Uterus (tissue), 4 donors: ENCODE results near the gene WDR72. TPM values are rescaled to one million over a fixed set of nuclear protein-coding genes. Genes with fewer than 3 reads are reported as not detected.

Experiments used
- DNase-seq, 2 donors: peaks; one replicate each; pipeline ENCODE4 v3.0.0-alpha.2; 2019 to 2020
- H3K27ac ChIP-seq, 2 donors: fragments of 200-600 bp; sonication (generic); 1 replicate in 1 of 2; 2 replicates in 1 of 2; pipeline ENCODE4 v1.5.1; 2016 to 2018
- H3K27me3 ChIP-seq, 2 donors: fragments of 200-600 bp; sonication (generic); one replicate each; pipeline ENCODE4 v1.5.1; 2018 to 2019; ENCODE audit warnings: control low read depth in 1 of 2
- H3K36me3 ChIP-seq, 2 donors: fragments of 200-600 bp; sonication (generic); one replicate each; pipeline ENCODE4 v1.5.1; 2019; ENCODE audit warnings: control low read depth in 1 of 2
- H3K4me1 ChIP-seq, 2 donors: fragments of 200-600 bp; sonication (generic); one replicate each; pipeline ENCODE4 v1.5.1; 2018 to 2019; ENCODE audit warnings: control low read depth in 1 of 2
- H3K4me3 ChIP-seq, 2 donors: fragments of 200-600 bp; sonication (generic); 1 replicate in 1 of 2; 2 replicates in 1 of 2; pipeline ENCODE4 v1.5.1; 2018 to 2019; ENCODE audit warnings: mild to moderate bottlenecking in 1 of 2
- H3K9me3 ChIP-seq, 2 donors: fragments of 200-600 bp; sonication (generic); one replicate each; pipeline ENCODE4 v1.5.1; 2019; ENCODE audit warnings: control low read depth in 1 of 2
- CTCF ChIP-seq, 4 experiments: fragments of 200-600 bp in 2 of 4; fragments of 450-650 bp in 2 of 4; sonication (generic) in 2 of 4; IDR thresholded peaks; one replicate each; pipeline ENCODE4 v1.5.1; 2016 to 2019; ENCODE audit warnings: antibody characterized with exemption in 4 of 4, mild to moderate bottlenecking in 2 of 4, moderate library complexity in 1 of 4
- POLR2A ChIP-seq, 2 donors: fragments of 450-650 bp; IDR thresholded peaks; one replicate each; pipeline ENCODE4 v1.6.1; 2016; ENCODE audit warnings: antibody characterized with exemption in 2 of 2, mild to moderate bottlenecking in 1 of 2, moderate library complexity in 1 of 2
- intact Hi-C: fragments of 100-400 bp; cut with DNase I; formaldehyde crosslinking; loops from one replicate; pipeline ENCODE4 v1.15.1; 2023; ENCODE audit warnings: low total_unique reads
- total RNA-seq, 4 donors: library from RNA; depleted of rRNA in 3 of 4; stranded (reverse); fragments of >200 nt in 3 of 4; gene quantifications; one replicate each; pipeline versions ENCODE4 v1.1.0 to v1.2.4, GENCODE V29; 2014 to 2023
- donor health status: DM: yes; HTN: yes; CAD: no.

The WDR72 gene
- total RNA-seq, 4 donors from 2014 or later = 0.15 to 2.8 (median 0.59) TPM; not detected in 1

- no peak for DNase-seq
- intact Hi-C loops = no loop called here
- TF ChIP-seq CTCF (IDR thresholded peaks at IDR 0.05) = no peak
- no peak for TF ChIP-seq POLR2A (IDR thresholded peaks at IDR 0.05)
- Histone ChIP-seq H3K27ac (no peak overlapping the region), H3K9me3 (no peaks in the 10 kb centered on the region), H3K27me3 (no peaks in the 10 kb centered on the region), H3K4me1 (no peaks in the 10 kb centered on the region), H3K36me3 (no peaks in the 10 kb centered on the region), H3K4me3 (no peak overlapping the region)
These were observed 132.2 kb downstream of the WDR72 start for GRCh38 chr15:53627279-53627678.

- DNase-seq = no peak
These were observed 133.3 kb downstream of the WDR72 start for GRCh38 chr15:53625962-53626845.

GRCh38 chr15:53625260-53625659, 134.2 kb downstream of the WDR72 start:
- no peaks in the 10 kb centered on the region for H3K36me3 ChIP-seq
- H3K9me3 ChIP-seq = no peaks in the 10 kb centered on the region
- intact Hi-C loops = no loop called here
- DNase-seq = no peak
- H3K27me3 ChIP-seq = no peaks in the 10 kb centered on the region
- no peak overlapping the region for H3K4me3 ChIP-seq
- H3K4me1 ChIP-seq = no peaks in the 10 kb centered on the region
- no peak for TF ChIP-seq POLR2A (IDR thresholded peaks at IDR 0.05)
- TF ChIP-seq CTCF (IDR thresholded peaks at IDR 0.05) = no peak
- H3K27ac ChIP-seq = no peak overlapping the region

More at GRCh38 chr15:53625962-53626845, 133.3 kb downstream of the WDR72 start:
- no peaks in the 10 kb centered on the region for H3K4me1 ChIP-seq
- no peaks in the 10 kb centered on the region for H3K27me3 ChIP-seq
- intact Hi-C loops = no loop called here
- H3K36me3 ChIP-seq = no peaks in the 10 kb centered on the region
- H3K4me3 ChIP-seq = no peak overlapping the region
- TF ChIP-seq CTCF (IDR thresholded peaks at IDR 0.05) = no peak
- no peak for TF ChIP-seq POLR2A (IDR thresholded peaks at IDR 0.05)
- H3K9me3 ChIP-seq = no peaks in the 10 kb centered on the region
- H3K27ac ChIP-seq = no peak overlapping the region

GRCh38 chr15:53618461-53618860, 141.0 kb downstream of the WDR72 start:
- no peak overlapping the region for H3K4me3 ChIP-seq
- intact Hi-C loops = no loop called here

More at GRCh38 chr15:53618461-53618860, 141.0 kb downstream of the WDR72 start:
- no peak for TF ChIP-seq POLR2A (IDR thresholded peaks at IDR 0.05)
- no peak for TF ChIP-seq CTCF (IDR thresholded peaks at IDR 0.05)
- no peak for DNase-seq
- Histone ChIP-seq H3K4me1 (no peaks in the 10 kb centered on the region), H3K36me3 (no peaks in the 10 kb centered on the region), H3K27ac (no peak overlapping the region), H3K27me3 (no peaks in the 10 kb centered on the region), H3K9me3 (no peaks in the 10 kb centered on the region)
